ENCODE results near the gene SAT1.

- TF ChIP-seq EZH2 (IDR thresholded peaks at IDR 0.05; ENCODE audit: low read length, missing control alignments) = no peak
- TF ChIP-seq CTCF (conservative IDR thresholded peaks at IDR 0.05 in 1 of 2, IDR thresholded peaks at IDR 0.05 in 1 of 2; ENCODE audit: low read depth in 1 of 2, low read length in 2 of 2) = no peak
These were observed 1.7 kb downstream of the SAT1 start for GRCh38 chrX:23784470-23785331.

Measured in fibroblast of lung (primary cell).